ENCODE data around the gene RASIP1. TPM values are rescaled to one million over a fixed set of nuclear protein-coding genes. Genes with fewer than 3 reads are reported as not detected.

RASIP1 gene
- total RNA-seq, 1 donor from 2014 or later, result 1.0 TPM

DNA sequence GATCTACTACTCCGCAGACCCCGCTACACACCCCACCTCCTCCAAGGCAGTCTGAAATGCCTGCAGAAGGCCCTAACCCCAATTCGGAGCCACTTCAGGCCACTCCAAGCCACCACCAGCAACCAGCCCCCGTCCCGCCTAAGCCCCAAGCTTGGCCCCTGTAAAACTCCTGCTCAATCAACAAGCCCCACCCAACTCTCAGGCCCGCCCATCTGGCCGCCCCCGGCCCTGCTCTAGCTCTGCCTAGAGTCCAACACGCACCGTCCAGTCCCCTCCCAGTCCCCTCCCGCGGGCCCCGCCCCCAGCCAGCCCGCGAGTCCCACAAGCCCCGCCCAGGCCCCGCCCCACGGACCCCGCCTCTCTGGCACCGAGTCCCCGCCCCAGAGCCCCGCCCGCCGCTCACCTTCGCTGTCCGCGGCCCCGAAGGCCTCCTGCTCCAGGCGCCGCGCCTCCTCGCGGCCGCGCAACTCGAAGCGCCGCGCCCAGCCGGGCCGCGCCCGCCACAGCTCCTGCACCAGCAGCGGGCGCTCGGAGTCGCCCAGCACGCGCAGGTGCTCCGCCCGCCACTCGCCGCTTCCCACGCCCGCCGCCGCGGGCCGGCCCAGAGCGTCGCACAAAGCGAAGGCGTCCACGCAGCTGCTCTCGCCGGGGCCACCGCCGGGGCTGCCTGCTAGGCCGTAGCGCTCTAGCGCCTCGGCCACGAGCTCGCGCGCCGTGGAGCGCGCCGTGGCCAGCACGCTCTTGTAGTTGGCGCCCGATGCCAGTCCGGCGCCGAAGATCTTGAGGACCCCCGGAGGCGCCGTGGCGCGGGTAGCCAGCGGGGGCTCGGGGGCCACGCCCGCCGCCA lies 1.6 kb downstream of the RASIP1 start:
- Mint-ChIP-seq H3K4me3 (ENCODE audit: low read depth) (peak overlapping the region; percentile 35), H3K4me1 (ENCODE audit: low read depth) (peaks cover 8% of the 10 kb centered on the region), H3K27ac (peak overlapping the region; percentile 50), H3K36me3 (ENCODE audit: low read depth) (no peaks in the 10 kb centered on the region), H3K9me3 (no peaks in the 10 kb centered on the region), H3K27me3 (ENCODE audit: low read depth) (peaks cover 3% of the 10 kb centered on the region)
- peak; percentile 86 for DNase-seq (ENCODE audit: low spot score)
- intact Hi-C loops (cut with micrococcal nuclease), result loop anchor here (1.0 kb wide), 1 partner anchor 24 kb away; no protein-coding TSS in a partner anchor

DNA sequence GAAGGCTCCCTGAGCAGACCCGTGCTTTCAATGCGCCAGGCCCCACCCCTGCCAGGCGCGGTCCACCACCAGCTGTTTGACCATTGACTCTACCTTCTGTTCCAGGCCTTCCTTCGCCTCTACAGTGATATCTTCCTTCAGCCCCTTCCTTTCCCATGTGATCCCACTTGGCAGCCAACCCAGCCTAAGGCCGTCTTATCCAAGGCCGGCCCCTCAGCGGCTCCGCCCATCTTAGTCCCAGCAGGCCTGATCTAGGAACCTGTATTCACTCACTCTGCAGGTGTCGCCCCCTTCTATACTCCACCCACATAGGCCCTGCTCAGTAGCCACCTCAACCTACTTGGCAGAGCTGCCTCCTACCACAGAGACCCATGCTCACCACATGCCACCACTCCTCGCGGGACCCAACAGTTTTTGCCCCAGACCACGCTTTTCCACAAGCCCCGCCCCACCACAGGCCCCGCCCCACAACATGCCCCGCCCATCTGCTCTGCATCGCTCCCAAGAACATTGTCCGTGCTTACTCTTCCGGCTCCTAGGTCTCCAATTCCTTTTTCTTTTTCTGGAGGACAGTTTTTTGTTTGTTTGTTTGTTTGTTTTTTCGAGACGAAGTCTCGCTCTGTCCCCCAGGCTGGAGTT lies 2.9 kb downstream of the RASIP1 start:
- no peak overlapping the region for H3K27ac Mint-ChIP-seq
- no peaks in the 10 kb centered on the region for H3K36me3 Mint-ChIP-seq (ENCODE audit: low read depth)
- peaks cover 8% of the 10 kb centered on the region for H3K4me1 Mint-ChIP-seq (ENCODE audit: low read depth)
- no peak for DNase-seq (ENCODE audit: low spot score)
- no peaks in the 10 kb centered on the region for H3K9me3 Mint-ChIP-seq
- no peak overlapping the region for H3K4me3 Mint-ChIP-seq (ENCODE audit: low read depth)
- peaks cover 3% of the 10 kb centered on the region for H3K27me3 Mint-ChIP-seq (ENCODE audit: low read depth)
- intact Hi-C loops (cut with micrococcal nuclease), result no loop called here

- Mint-ChIP-seq H3K27ac (no peak overlapping the region), H3K4me1 (ENCODE audit: low read depth) (peaks cover 3% of the 10 kb centered on the region), H3K27me3 (ENCODE audit: low read depth) (no peaks in the 10 kb centered on the region), H3K4me3 (ENCODE audit: low read depth) (no peak overlapping the region), H3K36me3 (ENCODE audit: low read depth) (no peaks in the 10 kb centered on the region), H3K9me3 (no peaks in the 10 kb centered on the region)
- DNase-seq (ENCODE audit: low spot score), result no peak
- intact Hi-C loops (cut with micrococcal nuclease), result no loop called here
Observed at GRCh38 chr19:48735031-48735615, 5.3 kb downstream of the RASIP1 start.

DNA sequence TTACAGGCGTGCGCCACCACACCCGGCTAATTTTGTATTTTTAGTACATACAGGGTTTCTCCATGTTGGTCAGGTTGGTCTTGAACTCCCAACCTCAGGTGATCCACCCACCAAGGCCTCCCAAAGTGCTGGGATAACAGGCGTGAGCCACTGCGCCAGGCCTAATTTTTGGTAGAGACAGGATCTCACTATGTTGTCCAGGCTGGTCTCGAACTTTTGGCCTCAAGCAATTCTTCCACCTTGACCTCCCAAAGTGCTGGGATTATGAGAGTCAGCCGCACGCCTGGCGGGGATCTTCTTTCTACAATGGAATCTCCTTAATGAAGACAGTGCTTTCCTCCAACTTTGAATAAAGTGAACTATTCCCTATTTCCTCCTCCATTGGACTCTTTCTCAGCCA lies 5.8 kb downstream of the RASIP1 start:
- H3K9me3 Mint-ChIP-seq, result no peaks in the 10 kb centered on the region
- no peaks in the 10 kb centered on the region for H3K36me3 Mint-ChIP-seq (ENCODE audit: low read depth)
- DNase-seq (ENCODE audit: low spot score), result no peak
- peaks cover 3% of the 10 kb centered on the region for H3K4me1 Mint-ChIP-seq (ENCODE audit: low read depth)
- H3K4me3 Mint-ChIP-seq (ENCODE audit: low read depth), result no peak overlapping the region
- no peak overlapping the region for H3K27ac Mint-ChIP-seq
- intact Hi-C loops (cut with micrococcal nuclease), result no loop called here
- no peaks in the 10 kb centered on the region for H3K27me3 Mint-ChIP-seq (ENCODE audit: low read depth)

- H3K27me3 Mint-ChIP-seq (ENCODE audit: low read depth), result no peaks in the 10 kb centered on the region
- peaks cover 12% of the 10 kb centered on the region for H3K36me3 Mint-ChIP-seq (ENCODE audit: low read depth)
- H3K4me1 Mint-ChIP-seq (ENCODE audit: low read depth), result peaks cover 3% of the 10 kb centered on the region
- no peak for DNase-seq (ENCODE audit: low spot score)
- no peak overlapping the region for H3K27ac Mint-ChIP-seq
- intact Hi-C loops (cut with micrococcal nuclease), result no loop called here
- H3K4me3 Mint-ChIP-seq (ENCODE audit: low read depth), result no peak overlapping the region
- peaks cover 13% of the 10 kb centered on the region for H3K9me3 Mint-ChIP-seq
Observed at GRCh38 chr19:48731452-48731851, 9.0 kb downstream of the RASIP1 start.

DNA sequence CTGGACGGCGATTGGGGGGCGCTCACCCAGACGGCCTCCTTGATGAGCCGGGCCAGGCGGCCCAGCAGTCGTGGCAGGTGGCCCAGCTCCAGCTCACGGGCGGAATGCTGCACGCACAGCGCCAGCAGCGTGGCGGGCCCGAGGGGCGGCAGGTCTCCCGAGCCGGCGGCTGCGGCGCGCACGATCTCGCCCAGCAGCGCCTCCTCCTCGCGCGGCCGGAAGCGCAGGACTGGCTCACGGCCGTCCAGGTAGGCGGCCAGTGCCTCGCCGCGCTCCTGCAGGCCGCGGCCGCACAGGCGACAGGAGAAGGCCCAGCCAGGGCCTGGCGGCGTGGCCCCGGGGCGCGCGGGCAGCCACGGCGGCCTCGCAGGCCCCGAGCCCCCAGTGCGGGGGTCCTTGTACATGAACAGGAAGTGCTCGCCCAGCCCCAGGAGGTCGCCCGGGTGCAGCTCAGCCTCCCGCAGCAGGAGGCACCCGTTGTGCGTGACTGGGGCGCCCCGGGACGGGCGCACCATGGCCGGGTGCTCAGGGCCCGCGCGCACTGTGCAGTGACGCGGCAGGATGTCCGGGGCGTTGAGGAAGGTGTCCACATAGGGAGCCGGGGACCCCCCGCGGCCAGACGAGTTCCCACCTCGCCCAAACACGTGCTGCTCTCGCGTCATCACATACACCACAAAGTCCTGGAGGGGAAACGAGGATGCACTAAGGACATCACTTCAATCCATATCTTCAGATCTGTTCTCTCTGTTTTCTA lies 11.3 kb downstream of the RASIP1 start:
- intact Hi-C loops (cut with micrococcal nuclease), result no loop called here
- no peak overlapping the region for H3K4me3 Mint-ChIP-seq (ENCODE audit: low read depth)
- no peak for DNase-seq (ENCODE audit: low spot score)
- no peak overlapping the region for H3K27ac Mint-ChIP-seq
- H3K4me1 Mint-ChIP-seq (ENCODE audit: low read depth), result peaks cover 16% of the 10 kb centered on the region
- peaks cover 28% of the 10 kb centered on the region for H3K9me3 Mint-ChIP-seq
- no peaks in the 10 kb centered on the region for H3K27me3 Mint-ChIP-seq (ENCODE audit: low read depth)
- H3K36me3 Mint-ChIP-seq (ENCODE audit: low read depth), result peaks cover 26% of the 10 kb centered on the region

DNA sequence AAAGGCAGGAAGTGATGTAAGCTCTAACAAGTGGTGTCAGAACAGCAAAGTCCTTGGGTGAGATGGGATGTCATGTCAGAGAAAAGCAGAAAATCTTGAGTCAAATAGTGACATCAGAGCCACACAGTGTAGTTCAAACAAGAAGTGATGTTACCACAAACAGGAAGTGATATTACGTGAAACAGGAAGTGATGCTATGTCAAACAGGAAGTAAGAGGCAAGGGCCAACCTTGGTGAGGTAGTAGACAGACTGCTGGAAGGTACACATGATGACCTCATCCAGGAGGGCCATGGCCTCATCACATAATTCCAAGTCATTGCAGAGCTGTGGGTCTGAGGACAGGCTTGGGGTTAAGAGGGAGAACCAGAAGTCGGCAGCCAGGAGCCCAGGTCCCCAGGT lies 13.9 kb downstream of the RASIP1 start:
- Mint-ChIP-seq H3K27me3 (ENCODE audit: low read depth) (no peaks in the 10 kb centered on the region), H3K4me3 (ENCODE audit: low read depth) (no peak overlapping the region), H3K4me1 (ENCODE audit: low read depth) (peaks cover 18% of the 10 kb centered on the region), H3K9me3 (peaks cover 28% of the 10 kb centered on the region), H3K27ac (peak overlapping the region; percentile 44), H3K36me3 (ENCODE audit: low read depth) (peaks cover 26% of the 10 kb centered on the region)
- intact Hi-C loops (cut with micrococcal nuclease), result no loop called here
- no peak for DNase-seq (ENCODE audit: low spot score)

- DNase-seq (ENCODE audit: low spot score), result no peak
Observed at GRCh38 chr19:48724796-48725753, 15.3 kb downstream of the RASIP1 start.

GRCh38 chr19:48722196-48722708 lies 18.2 kb downstream of the RASIP1 start:
- Mint-ChIP-seq H3K36me3 (ENCODE audit: low read depth) (peaks cover 19% of the 10 kb centered on the region), H3K27ac (no peak overlapping the region), H3K27me3 (ENCODE audit: low read depth) (no peaks in the 10 kb centered on the region), H3K9me3 (peaks cover 23% of the 10 kb centered on the region), H3K4me1 (ENCODE audit: low read depth) (peaks cover 20% of the 10 kb centered on the region), H3K4me3 (ENCODE audit: low read depth) (peak overlapping the region; percentile 8)
- DNase-seq (ENCODE audit: low spot score), result no peak
- intact Hi-C loops (cut with micrococcal nuclease), result loop anchor here (5.0 kb wide), 1 partner anchor 75 kb away; the partner anchor contains the start of gene CA11

More at GRCh38 chr19:48724796-48725753, 15.3 kb downstream of the RASIP1 start:
- Mint-ChIP-seq H3K4me3 (ENCODE audit: low read depth) (no peak overlapping the region), H3K27ac (peak overlapping the region; percentile 84), H3K36me3 (ENCODE audit: low read depth) (peaks cover 26% of the 10 kb centered on the region), H3K27me3 (ENCODE audit: low read depth) (no peaks in the 10 kb centered on the region), H3K4me1 (ENCODE audit: low read depth) (peaks cover 20% of the 10 kb centered on the region), H3K9me3 (peaks cover 28% of the 10 kb centered on the region)
- intact Hi-C loops (cut with micrococcal nuclease), result loop anchor here (5.0 kb wide), 1 partner anchor 78 kb away; the partner anchor contains the start of gene CA11

- Mint-ChIP-seq H3K4me3 (ENCODE audit: low read depth) (peak overlapping the region; percentile 91), H3K4me1 (ENCODE audit: low read depth) (peaks cover 14% of the 10 kb centered on the region), H3K27me3 (ENCODE audit: low read depth) (no peaks in the 10 kb centered on the region), H3K27ac (peak overlapping the region; percentile 98), H3K9me3 (peaks cover 11% of the 10 kb centered on the region), H3K36me3 (ENCODE audit: low read depth) (peaks cover 10% of the 10 kb centered on the region)
- intact Hi-C loops (cut with micrococcal nuclease), result loop anchor here (5.0 kb wide), 1 partner anchor 73 kb away; the partner anchor contains the start of gene CA11
- peak; percentile 90 for DNase-seq (ENCODE audit: low spot score)
Observed at GRCh38 chr19:48720613-48721296, 19.7 kb downstream of the RASIP1 start.

DNA sequence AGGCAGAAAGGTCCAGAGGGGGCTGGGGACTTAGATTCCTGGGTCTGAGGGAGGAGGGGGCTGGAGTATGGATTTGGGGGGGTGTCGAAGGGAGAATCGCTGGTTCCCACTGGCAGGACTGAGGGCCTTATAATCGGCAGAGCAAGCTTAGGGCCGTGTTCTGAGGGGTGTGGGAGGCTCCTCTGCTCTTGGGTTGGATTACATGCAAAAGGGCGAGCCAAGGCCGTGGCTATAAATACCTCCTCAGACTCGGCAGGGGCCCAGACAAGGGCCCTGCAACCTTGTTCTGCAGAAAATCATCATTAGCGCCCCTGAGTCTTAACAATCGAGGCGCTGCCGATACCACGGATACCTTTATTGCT lies 20.2 kb downstream of the RASIP1 start:
- intact Hi-C loops (cut with micrococcal nuclease), result loop anchor here (5.0 kb wide), 1 partner anchor 73 kb away; the partner anchor contains the start of gene CA11
- H3K4me3 Mint-ChIP-seq (ENCODE audit: low read depth), result peak overlapping the region; percentile 91
- no peaks in the 10 kb centered on the region for H3K27me3 Mint-ChIP-seq (ENCODE audit: low read depth)
- peaks cover 7% of the 10 kb centered on the region for H3K9me3 Mint-ChIP-seq
- no peak for DNase-seq (ENCODE audit: low spot score)
- peak overlapping the region; percentile 98 for H3K27ac Mint-ChIP-seq
- H3K4me1 Mint-ChIP-seq (ENCODE audit: low read depth), result peaks cover 10% of the 10 kb centered on the region
- H3K36me3 Mint-ChIP-seq (ENCODE audit: low read depth), result peaks cover 6% of the 10 kb centered on the region

All from activated T-helper 2 cell treated with anti-CD3 and anti-CD28 coated beads, Interferon-gamma antibody, Interleukin-2, Interleukin-4, amounts not matched to agents 10 μg/mL and 5 μg/mL and 100 μg/mL, durations not matched to agents 14 hours and 24 hours and 36 hours (primary cell).